Activated CD8-positive, alpha-beta memory T cell treated with anti-CD3 and anti-CD28 coated beads for 24 hours (primary cell): ENCODE data around the gene RASA2.
"Not testable (repeated sequence)": the region's sequence is repeated elsewhere in the genome, so short reads cannot be mapped to it uniquely, and the experiment has no call there.

Experiments
- DNase-seq: peaks from one replicate; pipeline ENCODE4 v3.0.0-alpha.2; 2020

RASA2 gene

DNA sequence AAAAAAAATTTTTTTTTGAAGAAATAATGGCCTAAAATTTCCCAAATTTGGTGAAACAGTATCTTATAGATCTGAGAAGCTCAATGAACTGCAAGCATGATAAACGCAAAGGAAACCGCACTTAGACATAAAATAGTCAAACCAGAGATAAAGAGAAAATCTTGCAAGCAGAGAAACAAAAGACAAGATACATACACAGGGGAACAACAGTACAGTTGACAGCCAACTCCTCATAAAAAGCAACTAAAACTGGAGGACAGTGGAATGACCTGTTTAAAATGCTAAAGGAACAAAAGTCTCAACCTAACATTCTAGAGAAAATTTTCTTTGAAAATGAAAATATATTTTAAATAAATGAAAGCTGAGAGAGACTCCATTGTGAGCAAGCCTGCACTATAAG lies 107.5 kb downstream of the RASA2 start:
- no peak for DNase-seq

DNA sequence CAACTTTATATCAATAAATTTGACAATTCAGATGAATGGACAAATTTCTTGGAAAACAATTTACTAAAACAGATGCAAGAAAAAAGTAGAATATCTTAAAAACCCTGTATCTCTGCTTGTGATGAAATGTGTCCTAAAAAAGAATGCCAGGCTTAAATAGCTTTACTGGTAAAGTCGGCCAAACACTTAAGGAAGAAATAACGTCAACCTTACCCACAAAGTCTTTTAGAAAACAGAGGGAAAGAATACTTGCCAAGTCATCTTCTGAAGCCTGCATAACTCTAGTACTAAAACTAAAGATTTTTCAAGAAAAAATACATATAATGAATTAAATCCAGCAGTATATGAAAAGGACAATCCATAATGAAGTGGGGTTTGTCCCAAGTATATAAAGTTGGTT lies 111.1 kb downstream of the RASA2 start:
- no peak for DNase-seq

DNA sequence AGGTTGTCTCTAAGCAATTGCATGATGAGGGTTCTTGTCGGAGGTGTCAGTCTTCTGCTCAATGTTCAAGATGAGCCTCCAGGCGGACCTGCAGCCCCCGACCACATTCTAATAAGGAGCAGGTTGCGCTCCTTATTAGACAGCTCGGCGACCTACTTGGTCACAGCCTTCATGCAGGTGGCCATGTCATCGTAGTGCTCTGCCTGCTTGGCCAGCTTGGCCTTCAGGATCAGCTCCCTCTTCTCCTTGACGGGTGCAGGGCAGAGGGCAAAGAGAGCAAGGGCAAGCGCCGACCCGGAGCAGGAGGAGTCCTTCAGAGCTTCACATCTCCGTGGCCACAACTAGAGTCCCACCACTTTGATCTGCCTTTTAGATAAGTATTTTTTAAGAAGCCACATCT lies 113.5 kb downstream of the RASA2 start:
- no peak for DNase-seq

DNA sequence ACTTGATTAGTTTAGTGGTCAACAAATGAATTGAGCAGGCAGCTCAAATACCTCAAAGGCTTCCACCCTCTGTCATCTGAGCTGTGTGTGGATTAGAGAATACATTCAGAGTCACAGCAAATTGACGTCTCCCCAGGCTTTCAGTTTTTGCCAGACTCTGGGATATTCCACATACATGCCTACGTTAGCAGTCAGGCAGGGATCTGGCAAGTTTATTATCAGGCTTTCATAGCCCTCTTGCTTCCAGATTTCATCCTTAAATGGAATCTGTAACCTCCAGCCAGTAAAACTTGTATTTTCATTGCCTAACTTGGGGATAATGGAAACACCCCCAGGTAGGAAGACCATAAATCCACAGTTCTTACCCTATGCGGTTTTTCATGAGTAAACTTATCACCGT lies 115.9 kb downstream of the RASA2 start:
- no peak for DNase-seq

DNA sequence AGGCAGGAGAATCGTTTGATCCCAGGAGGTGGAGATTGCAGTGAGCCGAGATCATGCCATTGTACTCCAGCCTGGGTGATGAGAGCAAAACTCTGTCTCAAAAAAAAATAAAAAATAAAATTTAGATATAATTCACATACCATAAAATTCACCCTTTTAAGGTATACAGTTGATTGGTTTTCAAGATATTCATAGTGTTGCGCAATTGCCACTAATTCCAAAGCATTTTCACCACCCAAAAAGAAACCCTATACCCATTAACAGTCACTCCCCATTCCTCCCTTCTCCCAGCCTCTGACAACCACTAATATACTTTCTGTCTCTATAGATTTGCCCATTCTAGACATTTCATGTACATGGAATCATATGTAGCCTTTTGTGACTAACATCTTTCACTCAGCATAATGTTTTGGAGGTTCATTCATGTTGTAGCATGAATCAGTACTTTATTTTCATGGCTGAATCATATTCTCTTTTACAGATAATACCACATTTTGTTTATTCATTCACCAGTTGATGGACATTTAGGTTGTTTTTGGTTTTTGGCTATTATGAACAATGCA lies 116.7 kb downstream of the RASA2 start:
- no peak for DNase-seq

DNA sequence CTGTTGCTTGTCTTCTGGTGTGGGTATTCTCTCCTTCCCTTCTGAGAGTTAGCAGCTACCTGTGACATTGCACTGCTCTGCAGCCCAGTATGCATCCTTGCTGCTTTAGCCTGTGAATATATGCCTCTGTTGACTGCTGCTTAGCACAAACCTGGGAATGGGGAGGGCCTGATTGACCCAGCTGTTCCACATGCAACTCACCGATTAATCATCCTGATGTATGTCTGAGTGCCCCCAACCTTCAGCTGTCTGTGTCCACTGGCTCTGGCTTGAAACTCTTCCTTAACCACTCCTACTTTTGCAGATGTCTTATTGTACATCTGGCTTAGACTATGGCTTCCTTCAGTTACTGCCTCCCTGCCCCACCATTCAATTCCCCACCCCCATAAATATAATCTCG lies 119.1 kb downstream of the RASA2 start:
- no peak for DNase-seq

DNA sequence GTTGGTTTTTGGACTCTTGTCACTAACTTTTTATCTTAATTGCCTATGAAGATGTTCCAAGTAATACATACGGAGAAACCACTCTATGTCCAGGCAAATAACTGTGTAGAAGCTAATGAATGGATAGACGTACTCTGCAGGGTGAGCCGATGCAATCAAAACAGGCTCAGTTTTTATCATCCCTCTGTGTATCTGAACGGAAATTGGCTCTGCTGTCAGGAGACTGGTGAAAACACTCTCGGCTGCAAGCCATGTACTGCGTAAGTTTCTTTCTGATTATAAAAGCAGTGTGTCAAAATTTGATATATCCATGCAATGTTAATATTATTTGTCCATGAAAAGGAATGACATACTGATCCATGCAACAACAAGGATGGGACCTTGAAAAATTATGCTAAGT lies 121.6 kb downstream of the RASA2 start:
- no peak for DNase-seq

DNA sequence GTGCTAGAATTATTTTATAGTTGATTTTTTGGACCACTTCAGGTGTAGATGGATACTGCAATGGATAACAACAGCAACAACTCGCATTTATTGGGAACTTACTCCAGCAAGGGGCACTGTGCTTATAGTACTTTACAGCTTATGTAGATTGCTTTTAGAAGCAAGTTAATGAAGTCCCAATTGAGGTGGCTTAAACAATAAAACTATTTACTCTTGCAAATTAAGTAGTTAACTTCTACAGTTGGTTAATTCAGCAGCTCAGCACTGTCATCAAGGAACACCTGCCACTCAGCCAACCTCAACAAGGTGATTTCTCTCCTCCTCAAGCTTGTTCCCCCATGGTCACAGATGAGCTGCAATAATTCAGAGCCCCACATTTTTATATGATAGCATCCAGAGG lies 124.1 kb downstream of the RASA2 start:
- no peak for DNase-seq

DNA sequence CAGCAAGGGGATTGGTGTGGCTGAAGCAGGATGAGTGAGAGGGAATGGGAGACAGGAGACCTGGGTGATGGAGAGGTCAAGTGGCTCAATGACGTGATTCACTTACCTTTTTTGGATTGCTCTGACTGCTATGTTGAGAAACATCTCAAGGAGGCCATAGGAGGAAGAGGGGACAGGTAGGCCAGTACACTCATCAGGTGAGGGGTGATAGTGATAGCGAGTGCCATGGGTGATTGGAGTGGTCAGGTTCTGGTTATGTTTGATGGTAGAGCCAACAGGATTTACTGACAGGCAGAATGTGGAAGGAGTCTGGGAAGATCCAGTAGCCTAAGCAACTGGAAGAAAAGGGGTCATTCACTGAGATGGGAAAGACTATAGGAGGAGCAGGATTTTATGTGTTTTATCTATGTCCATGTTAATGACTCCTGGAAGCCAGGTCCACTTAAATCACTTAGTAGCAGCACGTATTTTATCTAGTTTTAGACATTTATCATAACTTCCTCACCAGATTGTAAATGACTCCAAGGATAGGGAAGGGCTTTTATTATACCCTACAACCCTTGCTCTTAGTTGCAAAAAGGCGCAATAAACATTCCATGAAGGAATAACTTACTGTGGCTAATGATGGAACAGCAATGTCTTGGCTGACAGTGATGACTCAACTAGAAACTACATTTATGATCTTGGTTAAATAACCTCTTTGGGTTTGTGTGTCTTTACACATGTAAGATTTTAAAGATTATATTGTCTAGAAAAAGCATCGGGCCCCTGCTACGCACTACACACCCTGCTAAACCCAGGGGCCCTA lies 131.5 kb downstream of the RASA2 start:
- no peak for DNase-seq

DNA sequence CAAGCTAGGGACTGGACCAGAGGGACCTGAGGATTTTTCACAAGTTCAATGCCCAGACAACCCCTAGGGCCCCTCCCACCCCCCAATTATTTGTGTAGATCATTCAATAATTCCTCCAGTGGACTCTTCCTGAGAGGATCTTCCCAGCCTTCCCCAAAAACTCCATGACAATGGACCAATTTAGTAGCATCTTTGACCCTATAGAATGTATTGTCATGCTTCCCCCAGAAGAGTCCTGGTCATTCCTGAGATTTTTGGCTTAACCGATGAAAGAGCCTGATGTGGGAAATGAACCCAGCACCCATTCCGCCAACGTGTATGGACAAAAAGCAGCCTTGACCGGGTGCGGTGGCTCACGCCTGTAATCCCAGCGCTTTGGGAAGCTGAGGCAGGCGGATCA lies 132.1 kb downstream of the RASA2 start:
- no peak for DNase-seq

DNA sequence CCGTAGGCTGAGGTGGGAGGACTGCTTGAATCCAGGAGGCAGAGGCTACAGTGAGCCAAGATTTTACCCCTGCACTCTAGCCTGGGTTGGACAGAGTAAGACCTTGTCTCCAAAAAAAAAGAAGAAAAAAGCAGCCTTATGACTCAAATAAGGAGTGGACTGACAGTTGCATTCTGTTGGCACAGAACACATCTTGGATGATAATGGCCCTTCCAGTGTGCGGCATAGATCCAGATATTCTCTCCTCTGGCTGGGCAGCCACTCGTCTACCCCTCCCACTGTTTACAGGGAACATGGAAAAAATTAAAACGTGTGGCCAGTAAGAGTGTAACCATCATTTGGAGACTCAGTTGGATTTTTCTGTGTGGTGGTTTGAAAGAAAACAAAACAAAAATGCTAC lies 132.6 kb downstream of the RASA2 start:
- DNase-seq: no peak

DNA sequence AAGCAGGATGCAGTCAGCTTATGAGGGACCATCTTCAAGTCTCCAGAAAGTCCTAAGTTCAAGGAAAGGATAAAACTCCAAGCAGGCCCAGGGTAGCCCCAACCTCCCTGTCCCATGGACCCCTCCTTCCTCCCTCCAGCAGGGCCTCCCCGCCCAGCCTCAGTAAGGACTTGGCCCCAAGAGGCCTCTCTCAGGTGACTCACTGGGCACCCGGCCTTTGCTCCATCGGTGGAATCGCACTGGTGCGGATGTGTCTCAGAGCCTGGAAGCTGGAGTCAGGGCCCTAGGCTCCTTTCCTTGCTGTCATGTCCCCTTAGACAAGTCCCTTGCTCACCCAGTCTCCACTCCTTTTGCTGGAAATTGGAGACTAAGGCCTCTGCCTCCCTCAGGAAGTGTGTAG lies 136.9 kb downstream of the RASA2 start:
- no peak for DNase-seq

DNA sequence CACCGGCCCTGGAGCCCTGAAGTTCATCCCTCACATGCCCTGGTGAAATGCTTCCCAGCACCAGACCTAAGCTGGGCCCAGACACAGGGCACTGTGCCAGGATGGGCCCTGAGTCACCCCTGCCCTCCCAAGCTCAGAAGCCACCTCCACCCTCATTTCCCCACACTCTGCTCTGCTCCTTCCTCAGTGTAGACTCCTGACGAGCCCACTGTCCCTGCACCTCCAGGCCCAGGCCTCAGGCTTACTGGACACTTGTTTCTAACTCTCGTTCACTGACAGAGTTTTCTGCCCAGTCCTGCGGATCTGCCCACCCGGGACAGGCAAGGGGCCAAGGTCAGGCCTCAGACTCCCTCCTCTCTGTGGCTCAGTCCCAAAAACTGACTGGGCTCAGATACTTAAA lies 138.7 kb downstream of the RASA2 start:
- DNase-seq: no peak

DNA sequence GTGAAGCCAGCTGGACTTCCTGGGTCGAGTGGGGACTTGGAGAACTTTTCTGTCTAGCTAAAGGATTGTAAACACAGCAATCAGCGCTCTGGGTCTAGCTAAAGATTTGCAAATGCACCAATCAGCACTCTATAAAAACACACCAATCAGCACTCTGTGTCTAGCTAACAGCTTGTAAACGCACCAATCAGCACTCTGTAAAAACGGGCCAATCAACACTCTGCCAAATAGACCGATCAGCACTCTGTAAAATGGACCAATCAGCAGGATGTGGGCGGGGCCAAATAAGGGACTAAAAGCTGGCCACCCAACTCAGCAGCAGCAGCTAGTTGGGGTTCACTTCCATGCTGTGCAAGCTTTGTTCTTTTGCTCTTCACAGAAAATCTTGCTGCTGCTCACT lies 141.5 kb downstream of the RASA2 start:
- not testable (repeated sequence) for DNase-seq

DNA sequence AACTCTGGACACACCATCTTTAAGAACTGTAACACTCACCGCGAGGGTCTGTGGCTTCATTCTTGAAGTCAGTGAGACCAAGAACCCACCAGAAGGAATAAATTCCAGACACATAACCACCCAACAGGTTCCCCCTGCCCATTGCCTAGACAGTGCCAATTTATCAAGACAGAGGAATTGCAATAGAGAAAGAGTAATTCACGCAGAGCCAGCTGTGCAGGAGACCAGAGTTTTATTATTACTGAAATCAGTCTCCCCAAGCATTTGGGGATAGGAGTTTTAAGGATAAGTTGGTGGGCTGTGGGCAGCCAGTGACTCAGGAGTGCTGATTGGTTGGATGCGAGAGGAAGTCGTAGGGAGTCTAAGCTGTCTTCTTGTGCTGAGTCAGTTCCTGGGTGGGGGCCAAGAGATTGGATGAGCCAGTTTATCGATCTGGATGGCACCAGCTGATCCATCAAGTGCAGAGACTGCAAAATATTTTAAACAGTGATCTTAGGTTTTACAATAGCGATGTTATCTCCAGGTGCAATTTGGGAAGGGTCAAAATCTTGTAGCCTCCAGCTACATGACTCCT lies 142.1 kb downstream of the RASA2 start:
- DNase-seq: not testable (repeated sequence)

DNA sequence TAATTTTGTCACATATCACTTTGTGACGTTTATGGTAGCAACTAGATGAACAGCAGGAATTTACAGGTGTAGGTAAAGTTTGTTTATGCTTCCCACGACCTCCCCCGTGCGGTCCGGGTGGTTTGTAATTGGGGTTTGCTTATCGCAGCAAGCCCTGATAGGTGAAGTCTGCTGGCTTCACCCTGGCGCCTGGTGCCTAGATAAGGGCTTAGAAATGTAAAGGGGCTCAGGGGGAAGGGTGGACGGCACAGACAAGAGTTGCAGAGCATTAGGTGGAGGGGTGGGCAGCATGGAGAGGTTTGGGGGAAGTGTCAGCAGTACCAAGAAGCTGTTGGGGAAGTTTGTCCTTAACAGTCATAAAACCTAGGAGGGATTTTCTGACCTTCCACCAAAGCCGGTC lies 143.1 kb downstream of the RASA2 start:
- DNase-seq: no peak

DNA sequence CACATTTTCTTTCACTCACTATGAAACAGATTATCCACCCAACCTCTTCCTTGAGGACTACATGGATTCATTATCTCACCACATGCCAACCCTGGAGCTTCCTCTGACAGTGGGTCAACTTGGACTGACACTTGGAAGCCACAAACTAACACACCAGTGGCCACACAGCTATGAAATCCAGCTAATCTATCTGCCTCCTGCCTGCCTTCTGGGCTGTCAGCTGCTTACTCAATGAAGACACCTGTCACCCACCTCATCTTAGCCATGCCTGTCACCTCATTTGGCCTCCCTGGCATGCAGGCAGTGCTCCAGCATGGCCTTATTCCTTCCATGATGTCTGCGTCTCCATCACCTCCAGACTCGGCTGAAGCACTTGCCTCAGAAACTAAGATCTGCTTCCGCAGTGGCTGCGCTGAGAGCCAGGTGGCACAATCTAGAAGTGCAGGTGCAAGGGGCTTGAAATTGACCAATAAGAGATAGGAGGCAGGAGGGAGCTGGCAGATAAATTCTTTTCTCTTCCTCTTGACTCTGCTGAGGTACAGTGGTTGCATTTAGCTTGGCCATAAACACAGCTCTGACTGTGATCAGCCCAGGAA lies 146.1 kb downstream of the RASA2 start:
- no peak for DNase-seq

DNA sequence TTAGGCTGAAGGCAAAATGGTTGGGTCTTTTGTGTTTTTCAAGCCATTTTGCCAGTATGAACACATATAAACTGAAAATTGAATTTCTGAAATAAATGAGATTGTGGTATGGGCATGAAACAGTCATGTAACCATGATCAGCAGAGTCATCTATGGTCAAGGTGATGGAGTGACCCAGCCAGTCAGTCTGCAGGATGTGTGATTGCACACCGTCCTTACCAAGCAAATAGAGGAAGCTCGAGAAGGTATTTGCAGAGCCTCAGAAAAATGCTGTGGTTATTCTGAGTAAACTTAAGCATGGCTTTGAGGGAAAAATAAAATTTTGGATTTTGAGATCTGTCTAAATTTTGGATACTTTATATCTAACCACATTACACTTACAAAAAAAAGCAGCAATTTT lies 155.4 kb downstream of the RASA2 start:
- DNase-seq: no peak

DNA sequence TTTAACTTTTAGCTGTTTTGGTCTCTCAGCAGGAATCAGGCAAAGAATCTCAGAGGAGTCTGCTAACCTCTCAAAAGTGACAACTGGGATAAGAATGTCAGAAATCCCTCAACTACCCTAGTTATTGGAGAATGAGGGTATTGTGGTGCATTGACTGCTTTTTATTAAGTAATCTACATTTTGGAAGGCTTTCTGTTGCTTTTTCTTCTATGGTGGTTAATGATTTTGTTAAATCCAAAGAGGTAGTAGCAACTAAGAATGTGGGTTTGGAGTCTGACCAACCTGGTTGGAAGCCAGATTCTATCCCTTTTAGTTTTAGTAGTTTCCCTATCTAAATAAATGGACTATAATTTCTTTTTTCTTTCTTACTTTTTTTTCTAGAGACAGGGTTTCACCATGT lies 156.6 kb downstream of the RASA2 start:
- DNase-seq: no peak

DNA sequence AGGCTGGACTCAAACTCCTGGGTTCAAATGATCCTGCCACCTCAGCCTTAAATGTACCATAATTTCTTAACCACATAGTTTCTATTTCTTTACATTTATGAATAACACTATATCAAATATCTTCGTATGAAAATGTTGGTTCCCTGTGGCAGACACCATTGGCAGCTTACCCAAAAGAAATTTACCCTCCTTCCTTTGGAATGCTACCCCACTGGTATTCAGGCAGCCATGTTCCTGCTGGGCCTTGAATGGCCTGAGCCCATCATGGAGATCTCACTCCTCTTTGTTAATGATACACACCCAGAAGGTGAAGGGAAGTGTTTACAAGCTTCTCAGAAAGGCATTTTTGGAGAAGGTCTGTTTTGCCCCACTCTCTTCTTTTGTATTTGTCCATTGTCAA lies 157.0 kb downstream of the RASA2 start:
- peak; percentile 15 for DNase-seq

DNA sequence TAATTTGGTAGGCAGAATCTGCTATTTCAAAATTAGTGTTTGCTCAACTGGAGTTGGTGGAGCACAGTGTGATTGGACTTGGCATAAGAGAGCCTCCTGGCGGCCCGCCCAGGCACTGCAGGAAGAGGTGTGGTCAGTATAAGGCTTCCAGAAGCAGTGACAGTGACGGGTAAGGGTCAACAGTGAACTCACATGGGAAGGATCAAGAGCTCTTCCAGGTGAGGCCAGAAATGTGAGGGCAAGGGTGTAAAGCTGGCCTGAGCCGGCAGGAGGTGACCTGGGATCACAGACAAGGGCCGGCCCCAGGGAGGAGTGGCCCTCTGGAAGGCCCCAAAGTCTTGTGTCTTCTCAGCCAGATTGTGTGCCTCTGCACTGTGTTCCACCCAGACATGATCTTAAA lies 158.1 kb downstream of the RASA2 start:
- DNase-seq: peak; percentile 86

DNA sequence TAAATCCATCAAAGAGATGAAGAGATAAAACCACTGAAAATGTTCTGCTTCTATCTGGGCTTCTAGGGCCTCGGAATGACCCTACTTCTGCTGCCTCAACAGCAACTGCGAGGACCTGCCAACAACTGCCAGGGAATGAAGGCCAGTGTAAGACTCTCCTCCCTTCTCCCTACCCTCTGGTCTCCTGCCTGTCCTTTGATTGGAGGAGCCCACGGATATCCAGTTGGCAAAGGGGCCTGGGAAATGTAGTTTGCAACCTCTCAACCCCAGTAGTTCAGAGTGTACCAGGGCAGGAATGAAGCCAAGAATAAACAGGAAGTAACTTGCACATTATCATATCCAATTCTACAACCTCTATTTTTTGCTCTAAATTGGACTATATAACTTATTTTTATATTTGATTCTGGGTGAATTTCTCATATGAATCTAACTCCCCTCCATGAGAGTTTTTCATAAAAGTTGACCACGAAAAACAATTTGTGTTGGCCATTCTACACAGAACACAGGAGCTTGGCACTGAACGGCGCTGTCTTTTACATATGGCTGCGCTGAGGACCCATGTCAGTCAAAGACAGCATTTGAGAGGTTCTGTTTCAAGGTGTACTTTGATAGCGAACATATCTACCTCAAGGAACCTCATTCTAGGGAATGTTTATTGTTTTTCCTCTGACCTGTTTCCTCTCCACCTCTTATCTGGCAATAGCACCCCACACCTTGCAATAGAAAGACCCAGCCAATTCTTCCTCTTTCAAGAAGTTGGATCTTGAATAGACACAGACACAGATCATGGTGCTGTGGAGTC lies 160.1 kb downstream of the RASA2 start:
- DNase-seq: no peak

DNA sequence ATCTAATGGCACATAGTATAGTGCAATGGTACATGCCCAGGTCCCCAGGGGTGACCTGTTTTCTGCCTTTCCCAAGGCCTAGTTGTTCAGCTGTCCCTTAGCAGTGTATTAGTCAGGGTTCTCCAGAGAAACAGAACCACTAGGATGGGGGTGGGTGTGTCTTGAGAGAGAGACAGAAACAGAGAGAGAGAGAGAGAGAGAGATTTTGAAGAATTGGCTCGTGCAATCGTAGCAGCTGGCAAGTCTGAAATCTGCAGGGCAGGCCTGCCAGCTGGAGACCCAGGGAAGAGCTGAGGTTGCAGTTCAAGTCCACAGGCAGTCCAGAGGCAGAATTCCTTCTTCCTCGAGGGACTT lies 160.7 kb downstream of the RASA2 start:
- DNase-seq: no peak
